HG02870 (cell line): Measurements from ENCODE around the gene SPATA31E1.
"Not testable (repeated sequence)": the region's sequence is repeated elsewhere in the genome, so short reads cannot be mapped to it uniquely, and the experiment has no call there.

Source experiments
- ATAC-seq: cut with Tn5 transposase; IDR thresholded peaks from one replicate; pipeline ENCODE4 v1.9.1; 2021; ENCODE audit warnings: mild to moderate bottlenecking, moderate library complexity; ENCODE audit not compliant: unreplicated experiment

Gene SPATA31E1

GRCh38 chr9:87919013-87919412 is 36.3 kb downstream of the SPATA31E1 start:
- not testable (repeated sequence) for ATAC-seq

GRCh38 chr9:87921561-87921960 is 38.9 kb downstream of the SPATA31E1 start:
- not testable (repeated sequence) for ATAC-seq

GRCh38 chr9:87923012-87923411 is 40.3 kb downstream of the SPATA31E1 start:
- ATAC-seq = not testable (repeated sequence)

GRCh38 chr9:87924851-87925250 is 42.2 kb downstream of the SPATA31E1 start:
- ATAC-seq = not testable (repeated sequence)

DNA sequence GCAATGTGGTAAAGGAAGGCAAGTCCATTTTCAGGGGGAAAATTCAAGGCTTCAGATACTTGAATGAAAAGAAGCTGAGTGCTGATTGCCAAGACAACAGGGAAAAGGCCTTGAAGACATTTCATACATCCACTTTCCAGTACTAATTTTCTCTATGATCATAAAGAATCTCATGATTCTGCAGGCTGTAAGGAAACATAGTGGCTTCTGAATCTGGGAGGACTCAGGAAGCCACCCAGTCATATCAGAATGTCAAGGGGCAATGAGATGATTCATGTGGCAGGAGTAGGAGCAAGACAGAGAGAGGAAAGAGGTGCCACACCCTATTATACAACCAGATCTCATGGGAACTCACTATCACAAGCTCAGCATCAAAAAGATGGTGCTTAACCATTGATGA is 46.5 kb downstream of the SPATA31E1 start:
- ATAC-seq = not testable (repeated sequence)

GRCh38 chr9:87934444-87934843 is 51.8 kb downstream of the SPATA31E1 start:
- ATAC-seq = not testable (repeated sequence)

GRCh38 chr9:87937352-87937751 is 54.7 kb downstream of the SPATA31E1 start:
- ATAC-seq = not testable (repeated sequence)

- not testable (repeated sequence) for ATAC-seq
Observed at GRCh38 chr9:87937918-87938317, 55.2 kb downstream of the SPATA31E1 start.

DNA sequence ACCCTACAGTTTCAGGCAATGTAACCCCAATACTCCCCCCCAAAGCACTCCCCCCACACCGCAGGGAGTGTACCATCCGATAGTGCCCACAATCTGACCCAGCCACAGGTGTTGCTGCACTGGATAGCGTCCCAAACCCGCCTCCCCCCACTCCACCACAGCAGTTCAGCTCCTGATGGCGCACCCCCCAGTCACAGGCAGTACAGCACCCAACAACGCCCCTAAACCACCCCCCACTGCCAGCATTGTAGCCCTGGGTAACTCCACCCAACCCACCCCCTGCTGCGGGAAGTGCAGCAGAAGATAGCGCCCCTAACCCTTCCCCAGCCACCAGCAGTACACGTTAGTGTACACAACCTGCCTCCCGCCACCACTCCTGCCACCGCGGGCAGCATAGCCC is 55.7 kb downstream of the SPATA31E1 start:
- not testable (repeated sequence) for ATAC-seq
